ENCODE data around the gene GSDME. TPM values are rescaled to one million over a fixed set of nuclear protein-coding genes. Genes with fewer than 3 reads are reported as not detected.
A peak's percentile ranks its signal among the peaks of the same experiment; 100 is the strongest.

Gene GSDME
- total RNA-seq, 1 experiment from 2014 or later: 46.1 TPM

- intact Hi-C loops (cut with micrococcal nuclease): no loop called here
- Mint-ChIP-seq H3K27me3 (ENCODE audit: insufficient read depth, unreplicated experiment) (no peaks in the 10 kb centered on the region), H3K4me1 (ENCODE audit: insufficient read depth, unreplicated experiment) (no peaks in the 10 kb centered on the region), H3K27ac (ENCODE audit: low read depth, unreplicated experiment) (no peak overlapping the region), H3K36me3 (ENCODE audit: insufficient read depth, unreplicated experiment) (peaks cover 77% of the 10 kb centered on the region), H3K9me3 (ENCODE audit: unreplicated experiment) (no peaks in the 10 kb centered on the region), H3K4me3 (ENCODE audit: unreplicated experiment) (no peak overlapping the region)
- DNase-seq (ENCODE audit: unreplicated experiment): no peak
- ChIA-PET CTCF (interaction anchor here (0.7 to 3.2 kb wide), 7 partner anchors 11 to 298 kb away, joined by 3 to 27 read pairs (median 5); no protein-coding TSS in a partner anchor), POLR2A (interaction anchor here (1.1 kb wide), 1 partner anchor 9 kb away, joined by 4 read pairs; no protein-coding TSS in a partner anchor)
- BruUV-seq (replicated peaks): no TSS peak
- no peak for TF ChIP-seq CTCF (IDR thresholded peaks at IDR 0.05; ENCODE audit: unreplicated experiment)
These were observed 43.4 kb upstream of the GSDME start for GRCh38 chr7:24800667-24801066.

- CTCF ChIA-PET: interaction anchor here (0.7 to 2.7 kb wide), 4 partner anchors 20 to 298 kb away, joined by 3 to 9 read pairs (median 4); no protein-coding TSS in a partner anchor
These were observed 42.8 kb upstream of the GSDME start for GRCh38 chr7:24800073-24800472.

GRCh38 chr7:24799506-24799905 is 42.2 kb upstream of the GSDME start:
- peaks cover 76% of the 10 kb centered on the region for H3K36me3 Mint-ChIP-seq (ENCODE audit: insufficient read depth, unreplicated experiment)
- no peak overlapping the region for H3K27ac Mint-ChIP-seq (ENCODE audit: low read depth, unreplicated experiment)
- no peak overlapping the region for H3K4me3 Mint-ChIP-seq (ENCODE audit: unreplicated experiment)
- TSS peak; percentile 13 for BruUV-seq (replicated peaks)
- no peaks in the 10 kb centered on the region for H3K4me1 Mint-ChIP-seq (ENCODE audit: insufficient read depth, unreplicated experiment)
- H3K27me3 Mint-ChIP-seq (ENCODE audit: insufficient read depth, unreplicated experiment): no peaks in the 10 kb centered on the region
- intact Hi-C loops (cut with micrococcal nuclease): no loop called here
- CTCF ChIA-PET: interaction anchor here (0.7 to 1.3 kb wide), 3 partner anchors 11 to 298 kb away, joined by 3 to 4 read pairs (median 3); no protein-coding TSS in a partner anchor
- no peak for TF ChIP-seq CTCF (IDR thresholded peaks at IDR 0.05; ENCODE audit: unreplicated experiment)
- H3K9me3 Mint-ChIP-seq (ENCODE audit: unreplicated experiment): no peaks in the 10 kb centered on the region
- DNase-seq (ENCODE audit: unreplicated experiment): no peak
- POLR2A ChIA-PET: interaction anchor here (1.2 kb wide), 1 partner anchor 10 kb away, joined by 4 read pairs; no protein-coding TSS in a partner anchor

More at GRCh38 chr7:24800073-24800472, 42.8 kb upstream of the GSDME start:
- no TSS peak for BruUV-seq (replicated peaks)
- peaks cover 77% of the 10 kb centered on the region for H3K36me3 Mint-ChIP-seq (ENCODE audit: insufficient read depth, unreplicated experiment)
- POLR2A ChIA-PET: interaction anchor here (1.2 kb wide), 1 partner anchor 9 kb away, joined by 4 read pairs; no protein-coding TSS in a partner anchor
- no peaks in the 10 kb centered on the region for H3K9me3 Mint-ChIP-seq (ENCODE audit: unreplicated experiment)
- intact Hi-C loops (cut with micrococcal nuclease): no loop called here
- no peaks in the 10 kb centered on the region for H3K27me3 Mint-ChIP-seq (ENCODE audit: insufficient read depth, unreplicated experiment)
- no peaks in the 10 kb centered on the region for H3K4me1 Mint-ChIP-seq (ENCODE audit: insufficient read depth, unreplicated experiment)
- H3K4me3 Mint-ChIP-seq (ENCODE audit: unreplicated experiment): no peak overlapping the region
- no peak overlapping the region for H3K27ac Mint-ChIP-seq (ENCODE audit: low read depth, unreplicated experiment)
- DNase-seq (ENCODE audit: unreplicated experiment): no peak
- TF ChIP-seq CTCF (IDR thresholded peaks at IDR 0.05; ENCODE audit: unreplicated experiment): no peak

DNA sequence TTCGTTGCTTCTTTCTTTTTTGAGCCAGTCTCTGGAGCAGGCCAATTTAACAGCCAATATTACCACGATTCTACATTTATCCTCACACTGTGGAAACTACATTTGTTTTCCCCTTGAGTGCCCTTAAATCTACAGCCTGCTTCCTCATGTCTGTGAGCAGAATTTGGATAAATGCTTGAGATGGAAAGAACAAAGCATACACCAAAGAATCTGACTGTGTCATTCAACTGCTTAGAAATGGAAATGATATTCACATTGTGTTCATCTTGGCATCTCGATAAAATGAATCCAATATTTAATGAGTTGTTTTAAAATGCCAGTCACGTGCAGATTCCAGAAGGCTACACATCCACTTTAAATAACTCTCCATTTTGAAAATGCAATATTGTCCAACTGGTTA is 41.0 kb upstream of the GSDME start:
- no peak overlapping the region for H3K4me3 Mint-ChIP-seq (ENCODE audit: unreplicated experiment)
- ChIA-PET CTCF (interaction anchor here (0.8 kb wide), 1 partner anchor 25 kb away, joined by 5 read pairs; no protein-coding TSS in a partner anchor), POLR2A (no interaction called here)
- no peak overlapping the region for H3K27ac Mint-ChIP-seq (ENCODE audit: low read depth, unreplicated experiment)
- no peaks in the 10 kb centered on the region for H3K27me3 Mint-ChIP-seq (ENCODE audit: insufficient read depth, unreplicated experiment)
- no TSS peak for BruUV-seq (replicated peaks)
- no peaks in the 10 kb centered on the region for H3K9me3 Mint-ChIP-seq (ENCODE audit: unreplicated experiment)
- no peak for DNase-seq (ENCODE audit: unreplicated experiment)
- peaks cover 69% of the 10 kb centered on the region for H3K36me3 Mint-ChIP-seq (ENCODE audit: insufficient read depth, unreplicated experiment)
- intact Hi-C loops (cut with micrococcal nuclease): no loop called here
- H3K4me1 Mint-ChIP-seq (ENCODE audit: insufficient read depth, unreplicated experiment): no peaks in the 10 kb centered on the region
- TF ChIP-seq CTCF (IDR thresholded peaks at IDR 0.05; ENCODE audit: unreplicated experiment): no peak

Measured in MCF 10A (cell line).